IPS-NIHi7 (cell line): ENCODE data around the gene CXXC4.

Experiments
- DNase-seq: peaks from one replicate; pipeline ENCODE4 v3.0.0; 2012; ENCODE audit warnings: mixed read lengths; ENCODE audit errors: extremely low spot score

CXXC4 gene

GRCh38 chr4:104420766-104421165 is 73.9 kb downstream of the CXXC4 start:
- peak; percentile 37 for DNase-seq
